ENCODE measurements around the gene RTN4RL1. TPM values are rescaled to one million over a fixed set of nuclear protein-coding genes. Genes with fewer than 3 reads are reported as not detected.

RTN4RL1 gene
- total and polyA plus RNA-seq, 10 donors = 0.09 to 4.5 (median 1.2) TPM

- H3K27ac ChIP-seq = no peak overlapping the region
- intact Hi-C loops (cut with DNase I; ENCODE audit: low total_unique reads) = no loop called here
- H3K4me1 ChIP-seq = peaks cover 12 to 58% (median 36%) of the 10 kb centered on the region in 6 donors
- H3K36me3 ChIP-seq = peaks cover 0 to 55% (median 30%) of the 10 kb centered on the region in 6 donors
- TF ChIP-seq POLR2A (IDR thresholded peaks at IDR 0.05) (no peak), POLR2AphosphoS5 (IDR thresholded peaks at IDR 0.05) (no peak), CTCF (IDR thresholded peaks at IDR 0.05 in 8 of 11, conservative IDR thresholded peaks at IDR 0.05 in 3 of 11) (no peak)
- no peak for DNase-seq
- no peaks in the 10 kb centered on the region for H3K9me3 ChIP-seq
- H3K4me3 ChIP-seq = no peak overlapping the region
- peaks cover 0 to 20% (median 0%) of the 10 kb centered on the region in 7 donors for H3K27me3 ChIP-seq (replicated peaks in 1 of 7)
- WGBS, 5 donors = 88 to 95% (median 92%) methylated on average over 7 of the region's 7 CpGs
These were observed 8.0 kb upstream of the RTN4RL1 start for GRCh38 chr17:2033153-2033552.

GRCh38 chr17:2030779-2031163 lies 5.6 kb upstream of the RTN4RL1 start:
- 22 to 33% (median 29%) methylated on average over 6 to 10 of the region's 10 CpGs for WGBS, 5 donors

GRCh38 chr17:2029911-2030778 lies 5.0 kb upstream of the RTN4RL1 start, which contains the start of gene DPH1:
DPH1 (plus strand) TSS chr17:2030153; CDS start chr17:2030170, 17 bp downstream.
- DNase-seq = peak; percentile 96
- 1 to 2% (median 1%) methylated on average over 30 to 59 of the region's 59 CpGs for WGBS, 5 donors
- peak within 1 kb of the TSS in 7 of 8 donors; percentile 61 to 83 (median 77) for H3K27ac ChIP-seq
- TF ChIP-seq CTCF (IDR thresholded peaks at IDR 0.05 in 8 of 11, conservative IDR thresholded peaks at IDR 0.05 in 3 of 11) = peak in 2 of 11 experiments; percentile 55 to 61
- peak in 1 of 3 donors; percentile 55 for TF ChIP-seq POLR2A (IDR thresholded peaks at IDR 0.05)
- peak; percentile 89 to 91 (median 90) for TF ChIP-seq POLR2AphosphoS5 (IDR thresholded peaks at IDR 0.05)
- H3K27me3 ChIP-seq (replicated peaks in 1 of 7) = peaks cover 2 to 48% (median 14%) of the 10 kb centered on the region in 7 donors
- peak within 1 kb of the TSS; percentile 79 to 100 (median 100) for H3K4me3 ChIP-seq
- no peaks in the 10 kb centered on the region for H3K9me3 ChIP-seq
- H3K4me1 ChIP-seq = peaks cover 20 to 72% (median 47%) of the 10 kb centered on the region in 6 donors
- H3K36me3 ChIP-seq = peaks cover 0 to 25% (median 6%) of the 10 kb centered on the region in 6 donors
- intact Hi-C loops (cut with DNase I; ENCODE audit: low total_unique reads) = loop anchor here (5.0 kb wide), 1 partner anchor 123 kb away; no protein-coding TSS in a partner anchor

More at GRCh38 chr17:2030779-2031163, 5.6 kb upstream of the RTN4RL1 start:
- Histone ChIP-seq H3K27me3 (replicated peaks in 1 of 7) (peaks cover 0 to 42% (median 7%) of the 10 kb centered on the region in 7 donors), H3K4me1 (peaks cover 16 to 66% (median 41%) of the 10 kb centered on the region in 6 donors), H3K27ac (peak overlapping the region in 7 of 8 donors; percentile 61 to 83 (median 77)), H3K9me3 (no peaks in the 10 kb centered on the region), H3K4me3 (peak overlapping the region; percentile 79 to 100 (median 100)), H3K36me3 (peaks cover 0 to 32% (median 10%) of the 10 kb centered on the region in 6 donors)
- no peak for DNase-seq
- intact Hi-C loops (cut with DNase I; ENCODE audit: low total_unique reads) = no loop called here
- TF ChIP-seq CTCF (IDR thresholded peaks at IDR 0.05 in 8 of 11, conservative IDR thresholded peaks at IDR 0.05 in 3 of 11) (peak in 6 of 11 experiments; percentile 31 to 64 (median 41)), POLR2A (IDR thresholded peaks at IDR 0.05) (no peak)

- no peaks in the 10 kb centered on the region for H3K9me3 ChIP-seq
- H3K27ac ChIP-seq = no peak overlapping the region
- TF ChIP-seq POLR2AphosphoS5 (IDR thresholded peaks at IDR 0.05) (no peak), POLR2A (IDR thresholded peaks at IDR 0.05) (no peak), CTCF (IDR thresholded peaks at IDR 0.05 in 8 of 11, conservative IDR thresholded peaks at IDR 0.05 in 3 of 11) (no peak)
- H3K27me3 ChIP-seq (replicated peaks in 1 of 7) = peaks cover 2 to 62% (median 28%) of the 10 kb centered on the region in 7 donors
- H3K36me3 ChIP-seq = peaks cover 0 to 17% (median 4%) of the 10 kb centered on the region in 6 donors
- no peak overlapping the region for H3K4me3 ChIP-seq
- H3K4me1 ChIP-seq = peaks cover 31 to 77% (median 59%) of the 10 kb centered on the region in 6 donors
- intact Hi-C loops (cut with DNase I; ENCODE audit: low total_unique reads) = loop anchor here (5.0 kb wide), 1 partner anchor 121 kb away; no protein-coding TSS in a partner anchor
- no peak for DNase-seq
- WGBS, 5 donors = 46 to 70% (median 59%) methylated on average over 5 to 6 of the region's 6 CpGs
These were observed 3.6 kb upstream of the RTN4RL1 start for GRCh38 chr17:2028737-2029136.

Data from spleen (tissue), 11 donors.